HepG2 (cell line): ENCODE measurements around the gene MRPL9. TPM values are rescaled to one million over a fixed set of nuclear protein-coding genes. Genes with fewer than 3 reads are reported as not detected.

Experiments
- ATAC-seq: fragments of 200-7000 bp; cut with Tn5 transposase; 3 replicates; pipeline ENCODE4 v1.9.1; 2020; ENCODE audit warnings: mild to moderate bottlenecking, moderate library complexity
- BruUV-seq: library from RNA; stranded (reverse); fragments of 400-500 nt; replicated peaks from 2 replicates; lab custom pipeline; 2021; lab: Mats Ljungman, UMichigan
- CTCF ChIA-PET: fragments of 300-600 bp; formaldehyde crosslinking; extraction: SDS; loops from one replicate; lab custom pipeline; 2021; ENCODE audit warnings: low total read pairs, inconsistent platforms, low intra/inter-chr PET ratio; lab: Yijun Ruan, JAX
- POLR2A ChIA-PET: fragments of 350-600 bp; sonication (Branson Sonifier 250); formaldehyde crosslinking; loops from one replicate; lab custom pipeline; 2020; ENCODE audit warnings: antibody characterized with exemption, inconsistent platforms; lab: Yijun Ruan, JAX
- DNase-seq: peaks from one replicate; pipeline ENCODE4 v3.0.0-alpha.2; 2015; ENCODE audit warnings: low spot score
- FAIRE-seq: peaks from 3 replicates; lab custom pipeline; 2011; peaks lifted over from hg19 to GRCh38; lab: Jason Lieb, UNC
- H2AFZ ChIP-seq: one replicate; pipeline ENCODE4 v1.6.1; 2011; ENCODE audit warnings: low read length, inconsistent platforms
- H3K27ac ChIP-seq: fragments of 300-600 bp; 3 replicates; pipeline ENCODE4 v1.8.0; 2011; ENCODE audit warnings: mixed run types, mild to moderate bottlenecking, mixed read lengths, low read length, inconsistent platforms; ENCODE audit not compliant: insufficient read depth; ENCODE audit errors: extremely low read length
- H3K27me3 ChIP-seq, 2 experiments: fragments of 200-600 bp in 1 of 2; 2 replicates in 1 of 2; 3 replicates in 1 of 2; pipeline versions ENCODE4 v1.6.0 to v1.8.0; 2011; ENCODE audit warnings: low read length in 2 of 2, mild to moderate bottlenecking in 2 of 2, moderate library complexity in 2 of 2, inconsistent platforms in 1 of 2; ENCODE audit not compliant: insufficient read depth in 2 of 2, control insufficient read depth in 1 of 2
- H3K36me3 ChIP-seq, 2 experiments: fragments of 200-600 bp in 1 of 2; replicated peaks in 1 of 2; 2 replicates in 1 of 2; 3 replicates in 1 of 2; pipeline versions ENCODE4 v1.5.1 to v1.8.0; 2011; ENCODE audit warnings: low read length in 2 of 2, inconsistent platforms in 1 of 2; ENCODE audit not compliant: insufficient read depth in 2 of 2, control insufficient read depth in 1 of 2
- H3K4me1 ChIP-seq: 2 replicates; pipeline ENCODE4 v1.5.1; 2012; ENCODE audit warnings: low read length, inconsistent platforms; ENCODE audit not compliant: insufficient read depth
- H3K4me2 ChIP-seq: 2 replicates; pipeline ENCODE4 v1.6.0; 2011; ENCODE audit warnings: low read depth, low read length, inconsistent platforms
- H3K4me3 ChIP-seq, 3 experiments: fragments of 200-600 bp in 1 of 3; sonication (generic), shearing (Covaris generic) in 1 of 3; replicated peaks in 1 of 3; 2 replicates each; pipeline ENCODE4 v1.5.1; 2011 to 2016; ENCODE audit warnings: low read length in 3 of 3, inconsistent platforms in 2 of 3, low read depth in 2 of 3, mild to moderate bottlenecking in 2 of 3, control low read depth in 1 of 3, mixed read lengths in 1 of 3; ENCODE audit not compliant: insufficient read depth in 1 of 3
- H3K79me2 ChIP-seq: one replicate; pipeline ENCODE4 v1.6.1; 2011; ENCODE audit warnings: low read length, inconsistent platforms; ENCODE audit not compliant: insufficient read depth
- H3K9ac ChIP-seq: 2 replicates; pipeline ENCODE4 v1.6.0; 2011; ENCODE audit warnings: mild to moderate bottlenecking, low read depth, low read length, inconsistent platforms; ENCODE audit not compliant: insufficient read depth
- H3K9me3 ChIP-seq: 2 replicates; pipeline ENCODE4 v1.5.1; 2012; ENCODE audit warnings: mild to moderate bottlenecking, low read length
- H4K20me1 ChIP-seq: 2 replicates; pipeline ENCODE4 v1.6.0; 2011; ENCODE audit warnings: inconsistent platforms, mild to moderate bottlenecking, low read length, moderate library complexity; ENCODE audit not compliant: insufficient read depth
- AGO1 ChIP-seq: fragments of 200-400 bp; formaldehyde crosslinking; IDR thresholded peaks from 2 replicates; pipeline ENCODE4 v1.6.1; 2017; ENCODE audit warnings: mild to moderate bottlenecking, low read depth, low read length, moderate library complexity; ENCODE audit not compliant: poor library complexity, severe bottlenecking
- POLR2AphosphoS5 ChIP-seq: IDR thresholded peaks from 2 replicates; pipeline ENCODE4 v1.6.1; 2012; ENCODE audit warnings: low read depth, low read length
- RBM39 ChIP-seq: fragments of 200-400 bp; formaldehyde crosslinking; IDR thresholded peaks from one replicate; pipeline ENCODE4 v1.6.1; 2018; ENCODE audit warnings: antibody characterized with exemption, mild to moderate bottlenecking, low read depth, low read length; ENCODE audit not compliant: poor library complexity, severe bottlenecking
- WIZ ChIP-seq: sonication (generic); formaldehyde crosslinking; IDR thresholded peaks from 2 replicates; pipeline ENCODE4 v1.5.1; 2020; ENCODE audit warnings: mild to moderate bottlenecking, missing genetic modification reagents
- ZNF33B ChIP-seq: sonication (generic); formaldehyde crosslinking; IDR thresholded peaks from 2 replicates; pipeline ENCODE4 v1.5.1; 2020; ENCODE audit warnings: mild to moderate bottlenecking, missing genetic modification reagents
- ZNF362 ChIP-seq: sonication (generic); formaldehyde crosslinking; IDR thresholded peaks from 2 replicates; pipeline ENCODE4 v1.4.0; 2020; ENCODE audit warnings: missing genetic modification reagents, mild to moderate bottlenecking, borderline replicate concordance
- ZNF577 ChIP-seq: sonication (generic); formaldehyde crosslinking; IDR thresholded peaks from 2 replicates; pipeline ENCODE4 v1.4.0; 2020; ENCODE audit warnings: mild to moderate bottlenecking, low read depth, missing genetic modification reagents, borderline replicate concordance
- ZNF7 ChIP-seq: IDR thresholded peaks from 2 replicates; pipeline ENCODE4 v1.6.1; 2016; ENCODE audit warnings: missing biosample characterization, missing genetic modification reagents
- WGBS: methylation state at CpG from one replicate; pipeline ENCODE4 v1.1.6; 2017; ENCODE audit warnings: low lambda C conversion rate; 5-methylcytosine and 5-hydroxymethylcytosine counted together
- in situ Hi-C: cut with HindIII; loops from 2 replicates; pipeline ENCODE4 v1.10.0; 2017; ENCODE audit warnings: low pct_unique_long_range_greater_than_20kb; ENCODE audit not compliant: extremely low pct_ligation_motif_present
- intact Hi-C: fragments of 100-400 bp; cut with micrococcal nuclease; formaldehyde crosslinking; loops from one replicate; pipeline ENCODE4 v1.10.0; 2022; ENCODE audit not compliant: unreplicated experiment
- polyA plus RNA-seq, 8 experiments: library from polyadenylated mRNA; depleted of rRNA in 3 of 8; stranded (reverse) in 7 of 8; unstranded in 1 of 8; fragments of >200 nt; fragmentation: Illumina TruSeq in 4 of 8; extraction: Trizol in 4 of 8; gene quantifications; 2 replicates each; pipeline versions ENCODE4 v1.2.1 to v1.2.3, GENCODE V29; 2011 to 2016; ENCODE audit warnings: low read depth in 4 of 8, missing spikeins in 1 of 8, mixed read lengths in 1 of 8; ENCODE audit not compliant: insufficient read depth in 1 of 8
- total RNA-seq, 5 experiments: library from RNA; depleted of rRNA; stranded (reverse); fragments of >200 nt; fragmentation: Illumina TruSeq; extraction: Trizol; gene quantifications; 2 replicates each; pipeline ENCODE4 v1.2.3, GENCODE V29; 2016; ENCODE audit warnings: low read depth in 1 of 5
- TF ChIP-seq, protein P1 (sequence below): sonication (generic); formaldehyde crosslinking; IDR thresholded peaks from 2 replicates; pipeline ENCODE4; 2020; ENCODE audit warnings: missing genetic modification reagents, mild to moderate bottlenecking, borderline replicate concordance
- TF ChIP-seq, protein P2 (sequence below): sonication (generic); formaldehyde crosslinking; IDR thresholded peaks from 2 replicates; pipeline ENCODE4 v1.8.1; 2022; ENCODE audit warnings: mild to moderate bottlenecking, missing genetic modification reagents
- TF ChIP-seq, protein P3 (sequence below): sonication (generic); formaldehyde crosslinking; IDR thresholded peaks from 2 replicates; pipeline ENCODE4 v1.4.0; 2020; ENCODE audit warnings: mild to moderate bottlenecking, missing genetic modification reagents

The MRPL9 gene
- total and polyA plus RNA-seq, 2 of the 13 experiments (the other 11 are each of a cell fraction or from before 2014, with no cell fraction given): 72.1 to 107 TPM

GRCh38 chr1:151714820-151715725, 48.2 kb downstream of the MRPL9 start (continued):
- TF ChIP-seq ZNF362 (CRISPR knock-in tag): no peak
- TF ChIP-seq, protein P1, sequence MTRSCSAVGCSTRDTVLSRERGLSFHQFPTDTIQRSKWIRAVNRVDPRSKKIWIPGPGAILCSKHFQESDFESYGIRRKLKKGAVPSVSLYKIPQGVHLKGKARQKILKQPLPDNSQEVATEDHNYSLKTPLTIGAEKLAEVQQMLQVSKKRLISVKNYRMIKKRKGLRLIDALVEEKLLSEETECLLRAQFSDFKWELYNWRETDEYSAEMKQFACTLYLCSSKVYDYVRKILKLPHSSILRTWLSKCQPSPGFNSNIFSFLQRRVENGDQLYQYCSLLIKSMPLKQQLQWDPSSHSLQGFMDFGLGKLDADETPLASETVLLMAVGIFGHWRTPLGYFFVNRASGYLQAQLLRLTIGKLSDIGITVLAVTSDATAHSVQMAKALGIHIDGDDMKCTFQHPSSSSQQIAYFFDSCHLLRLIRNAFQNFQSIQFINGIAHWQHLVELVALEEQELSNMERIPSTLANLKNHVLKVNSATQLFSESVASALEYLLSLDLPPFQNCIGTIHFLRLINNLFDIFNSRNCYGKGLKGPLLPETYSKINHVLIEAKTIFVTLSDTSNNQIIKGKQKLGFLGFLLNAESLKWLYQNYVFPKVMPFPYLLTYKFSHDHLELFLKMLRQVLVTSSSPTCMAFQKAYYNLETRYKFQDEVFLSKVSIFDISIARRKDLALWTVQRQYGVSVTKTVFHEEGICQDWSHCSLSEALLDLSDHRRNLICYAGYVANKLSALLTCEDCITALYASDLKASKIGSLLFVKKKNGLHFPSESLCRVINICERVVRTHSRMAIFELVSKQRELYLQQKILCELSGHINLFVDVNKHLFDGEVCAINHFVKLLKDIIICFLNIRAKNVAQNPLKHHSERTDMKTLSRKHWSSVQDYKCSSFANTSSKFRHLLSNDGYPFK (CRISPR knock-in tag): no peak
- no peak for TF ChIP-seq WIZ (CRISPR knock-in tag)

GRCh38 chr1:151713874-151714273, 49.4 kb downstream of the MRPL9 start:
- H3K4me3 ChIP-seq: no peak overlapping the region
- POLR2A ChIA-PET: no interaction called here
- no peak for TF ChIP-seq ZNF33B (CRISPR knock-in tag)
- no peak for TF ChIP-seq ZNF577 (CRISPR knock-in tag)
- TF ChIP-seq AGO1: no peak
- no peak for TF ChIP-seq RBM39
- no peak for TF ChIP-seq POLR2AphosphoS5
- no peak for TF ChIP-seq ZNF7 (CRISPR knock-in tag)
- TF ChIP-seq, protein P2, sequence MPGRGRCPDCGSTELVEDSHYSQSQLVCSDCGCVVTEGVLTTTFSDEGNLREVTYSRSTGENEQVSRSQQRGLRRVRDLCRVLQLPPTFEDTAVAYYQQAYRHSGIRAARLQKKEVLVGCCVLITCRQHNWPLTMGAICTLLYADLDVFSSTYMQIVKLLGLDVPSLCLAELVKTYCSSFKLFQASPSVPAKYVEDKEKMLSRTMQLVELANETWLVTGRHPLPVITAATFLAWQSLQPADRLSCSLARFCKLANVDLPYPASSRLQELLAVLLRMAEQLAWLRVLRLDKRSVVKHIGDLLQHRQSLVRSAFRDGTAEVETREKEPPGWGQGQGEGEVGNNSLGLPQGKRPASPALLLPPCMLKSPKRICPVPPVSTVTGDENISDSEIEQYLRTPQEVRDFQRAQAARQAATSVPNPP (CRISPR knock-in tag): no peak
- TF ChIP-seq, protein P3, sequence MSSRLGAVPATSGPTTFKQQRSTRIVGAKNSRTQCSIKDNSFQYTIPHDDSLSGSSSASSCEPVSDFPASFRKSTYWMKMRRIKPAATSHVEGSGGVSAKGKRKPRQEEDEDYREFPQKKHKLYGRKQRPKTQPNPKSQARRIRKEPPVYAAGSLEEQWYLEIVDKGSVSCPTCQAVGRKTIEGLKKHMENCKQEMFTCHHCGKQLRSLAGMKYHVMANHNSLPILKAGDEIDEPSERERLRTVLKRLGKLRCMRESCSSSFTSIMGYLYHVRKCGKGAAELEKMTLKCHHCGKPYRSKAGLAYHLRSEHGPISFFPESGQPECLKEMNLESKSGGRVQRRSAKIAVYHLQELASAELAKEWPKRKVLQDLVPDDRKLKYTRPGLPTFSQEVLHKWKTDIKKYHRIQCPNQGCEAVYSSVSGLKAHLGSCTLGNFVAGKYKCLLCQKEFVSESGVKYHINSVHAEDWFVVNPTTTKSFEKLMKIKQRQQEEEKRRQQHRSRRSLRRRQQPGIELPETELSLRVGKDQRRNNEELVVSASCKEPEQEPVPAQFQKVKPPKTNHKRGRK (CRISPR knock-in tag): no peak
- TF ChIP-seq, all 625 proteins: peak for 0
- Histone ChIP-seq H3K4me2 (no peak overlapping the region), H2AFZ (no peak overlapping the region), H3K4me1 (peaks cover 48% of the 10 kb centered on the region), H3K9ac (no peak overlapping the region), H3K79me2 (no peaks in the 10 kb centered on the region), H3K27ac (no peak overlapping the region), H4K20me1 (no peaks in the 10 kb centered on the region), H3K36me3 (no peaks in the 10 kb centered on the region), H3K27me3 (peaks cover 0 to 23% of the 10 kb centered on the region in 2 experiments; a peak in 3 of 5 replicates), H3K9me3 (no peaks in the 10 kb centered on the region)
- no TSS peak for BruUV-seq
- ATAC-seq (no peak), DNase-seq (no peak), FAIRE-seq (no peak)
- in situ Hi-C loops: loop anchor here (10.0 kb wide), 1 partner anchor 121 kb away; the partner anchor contains the start of genes C2CD4D and RORC
- WGBS: 40% methylated on average over 2 of the region's 2 CpGs
- CTCF ChIA-PET: no interaction called here
- intact Hi-C loops: no loop called here
